ENCODE measurements around the gene TBC1D3B.
"Not testable (repeated sequence)": the region's sequence is repeated elsewhere in the genome, so short reads cannot be mapped to it uniquely, and the experiment has no call there.

TBC1D3B gene

GRCh38 chr17:36198831-36199465 is 22.5 kb upstream of the TBC1D3B start:
- DNase-seq: no peak

GRCh38 chr17:36197387-36197703 is 20.9 kb upstream of the TBC1D3B start:
- DNase-seq: no peak

- no peak for DNase-seq
Measured at GRCh38 chr17:36196131-36196486, 19.7 kb upstream of the TBC1D3B start.

GRCh38 chr17:36195434-36196130 is 19.1 kb upstream of the TBC1D3B start:
- no peak for DNase-seq

- not testable (repeated sequence) for DNase-seq
Measured at GRCh38 chr17:36194832-36195433, 18.5 kb upstream of the TBC1D3B start.

GRCh38 chr17:36194147-36194831 is 17.9 kb upstream of the TBC1D3B start:
- not testable (repeated sequence) for DNase-seq

GRCh38 chr17:36193216-36193775 is 16.9 kb upstream of the TBC1D3B start:
- DNase-seq: no peak

- not testable (repeated sequence) for DNase-seq
Measured at GRCh38 chr17:36190549-36191330, 14.3 kb upstream of the TBC1D3B start.

- DNase-seq: not testable (repeated sequence)
Measured at GRCh38 chr17:36189993-36190392, 13.6 kb upstream of the TBC1D3B start.

- DNase-seq: no peak
Measured at GRCh38 chr17:36188891-36189306, 12.5 kb upstream of the TBC1D3B start.

- not testable (repeated sequence) for DNase-seq
Measured at GRCh38 chr17:36187943-36188665, 11.7 kb upstream of the TBC1D3B start.

- DNase-seq: not testable (repeated sequence)
Measured at GRCh38 chr17:36186810-36187763, 10.7 kb upstream of the TBC1D3B start.

- no peak for DNase-seq
Measured at GRCh38 chr17:36185416-36185815, 9.0 kb upstream of the TBC1D3B start.

GRCh38 chr17:36184023-36184765 is 7.8 kb upstream of the TBC1D3B start:
- DNase-seq: no peak

GRCh38 chr17:36183001-36183971 is 6.8 kb upstream of the TBC1D3B start:
- peak; percentile 70 for DNase-seq

GRCh38 chr17:36182176-36183000 is 6.0 kb upstream of the TBC1D3B start:
- DNase-seq: no peak

- DNase-seq: not testable (repeated sequence)
Measured at GRCh38 chr17:36181446-36182175, 5.2 kb upstream of the TBC1D3B start.
